Ovary (tissue), 9 donors: Measurements from ENCODE around the gene SCO2. TPM values are rescaled to one million over a fixed set of nuclear protein-coding genes. Genes with fewer than 3 reads are reported as not detected.
A peak's percentile ranks its signal among the peaks of the same experiment; 100 is the strongest.
"Not testable (repeated sequence)": the region's sequence is repeated elsewhere in the genome, so short reads cannot be mapped to it uniquely, and the experiment has no call there.

Experiments used
- DNase-seq, 5 donors: peaks; one replicate each; pipeline ENCODE4 v3.0.0-alpha.2; 2019 to 2020
- H3K27ac ChIP-seq, 2 donors: fragments of 200-600 bp; one replicate each; pipeline versions ENCODE4 v1.5.1 to v1.8.0; 2019 to 2022
- H3K27me3 ChIP-seq: fragments of 200-600 bp; one replicate; pipeline ENCODE4 v1.8.0; 2022
- H3K36me3 ChIP-seq: fragments of 200-600 bp; sonication (generic); one replicate; pipeline ENCODE4 v1.5.1; 2019
- H3K4me1 ChIP-seq: one replicate; pipeline ENCODE4 v1.8.1; 2013; ENCODE audit warnings: mild to moderate bottlenecking, moderate library complexity; ENCODE audit not compliant: insufficient read depth
- H3K4me3 ChIP-seq: fragments of 200-600 bp; sonication (generic); one replicate; pipeline ENCODE4 v1.5.1; 2017
- H3K9me3 ChIP-seq, 2 donors: fragments of 200-600 bp in 1 of 2; sonication (generic) in 1 of 2; one replicate each; pipeline versions ENCODE4 v1.5.1 to v1.8.1; 2013 to 2019; ENCODE audit warnings: mild to moderate bottlenecking in 1 of 2, moderate library complexity in 1 of 2
- EP300 ChIP-seq: sonication (generic); formaldehyde crosslinking; IDR thresholded peaks from one replicate; pipeline ENCODE4 v1.6.1; 2017; ENCODE audit warnings: antibody characterized with exemption
- POLR2A ChIP-seq: fragments of 450-650 bp; IDR thresholded peaks from one replicate; pipeline ENCODE4 v1.6.1; 2017; ENCODE audit warnings: antibody characterized with exemption, mild to moderate bottlenecking, moderate library complexity
- WGBS, 3 donors: extraction: QIAGEN DNeasy Blood & Tissue Kit in 1 of 3; methylation state at CpG; one replicate each; pipeline versions ENCODE4 v1.1.5 to v1.1.7; 2013 to 2017; 5-methylcytosine and 5-hydroxymethylcytosine counted together
- intact Hi-C, 4 donors: fragments of 100-400 bp; cut with DNase I; formaldehyde crosslinking; loops; one replicate each; pipeline versions ENCODE4 v1.11.0 to v1.15.1; 2022 to 2023
- polyA plus RNA-seq, 2 donors: library from polyadenylated mRNA; stranded (reverse); fragments of 200-250 nt in 1 of 2; fragments of 350-450 nt in 1 of 2; fragmentation: Illumina TruSeq in 1 of 2; extraction: RNeasy Lipid Tissue Mini Kit (QIAGEN cat#74804) in 1 of 2; gene quantifications; one replicate each; pipeline ENCODE4 v1.2.3, GENCODE V29; 2013 to 2014
- total RNA-seq, 7 donors: library from RNA; depleted of rRNA in 2 of 7; stranded (reverse); fragments of >200 nt in 2 of 7; fragmentation: NEBNext Ultra II Directional in 3 of 7; extraction: Animal tissue kit (Norgen Biotek cat#: 25700) in 3 of 7; gene quantifications; one replicate each; pipeline versions ENCODE4 v1.1.0 to v1.2.4, GENCODE V29; 2016 to 2023
- TF ChIP-seq, protein P1 (sequence below), 3 donors: fragments of 450-650 bp in 2 of 3; fragments of 200-600 bp in 1 of 3; IDR thresholded peaks; one replicate each; pipeline versions ENCODE4 v1.5.1 to v1.8.0; 2016 to 2022; ENCODE audit warnings: antibody characterized with exemption in 3 of 3, mild to moderate bottlenecking in 1 of 3
- donor health status: DM: no; HTN: no; CAD: no; lungs with moderate emphysema.
- donor health status: DM: no; HTN: no; CAD: no.
- donor health status: Bipolar disorder and iron deficiency.
- donor health status: DM: yes; HTN: yes; CAD: no.
- donor health status: DM: no; HTN: no; CAD: no.
- donor health status: DM: yes; HTN: yes; CAD: no.

SCO2 gene
- total and polyA plus RNA-seq, 9 donors, result 0.73 to 5.1 (median 0.97) TPM; not detected in 4

DNA sequence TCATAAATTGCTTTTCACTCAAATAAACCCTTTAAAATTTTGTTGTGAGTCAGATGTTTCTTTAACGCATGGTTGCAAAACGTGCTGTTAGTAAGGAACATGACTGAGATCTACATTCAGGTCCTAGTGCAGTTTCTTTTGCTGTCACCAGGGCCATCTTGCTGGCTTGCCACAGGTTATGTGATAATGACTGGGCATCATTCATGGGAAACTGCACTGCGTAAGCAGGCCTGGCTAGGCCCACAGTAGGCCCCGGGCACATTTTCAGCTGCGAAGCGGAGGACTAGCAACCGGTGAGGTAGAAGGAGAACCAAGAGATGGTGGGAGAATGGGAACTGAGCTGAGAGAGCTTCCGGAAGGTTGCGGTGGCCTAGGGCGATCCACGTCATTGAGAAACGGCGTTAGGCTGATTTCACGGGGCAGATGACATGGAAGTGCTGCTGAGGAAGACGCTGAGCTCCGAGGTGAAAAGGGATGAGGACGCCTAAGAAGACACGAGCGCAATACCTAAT, 17.1 kb upstream of the SCO2 start:
- peaks cover 7% of the 10 kb centered on the region for H3K27me3 ChIP-seq
- no peak overlapping the region for H3K27ac ChIP-seq
- DNase-seq, result peak in 1 of 5 donors; percentile 13
- no peak overlapping the region for H3K4me3 ChIP-seq
- no peaks in the 10 kb centered on the region for H3K9me3 ChIP-seq
- H3K36me3 ChIP-seq, result no peaks in the 10 kb centered on the region
- intact Hi-C loops, result no loop called here
- no peaks in the 10 kb centered on the region for H3K4me1 ChIP-seq
- WGBS, 3 donors, result 93 to 96% (median 93%) methylated on average over 19 of the region's 19 CpGs
- no peak for TF ChIP-seq POLR2A
- TF ChIP-seq EP300, result no peak
- TF ChIP-seq, protein P1, sequence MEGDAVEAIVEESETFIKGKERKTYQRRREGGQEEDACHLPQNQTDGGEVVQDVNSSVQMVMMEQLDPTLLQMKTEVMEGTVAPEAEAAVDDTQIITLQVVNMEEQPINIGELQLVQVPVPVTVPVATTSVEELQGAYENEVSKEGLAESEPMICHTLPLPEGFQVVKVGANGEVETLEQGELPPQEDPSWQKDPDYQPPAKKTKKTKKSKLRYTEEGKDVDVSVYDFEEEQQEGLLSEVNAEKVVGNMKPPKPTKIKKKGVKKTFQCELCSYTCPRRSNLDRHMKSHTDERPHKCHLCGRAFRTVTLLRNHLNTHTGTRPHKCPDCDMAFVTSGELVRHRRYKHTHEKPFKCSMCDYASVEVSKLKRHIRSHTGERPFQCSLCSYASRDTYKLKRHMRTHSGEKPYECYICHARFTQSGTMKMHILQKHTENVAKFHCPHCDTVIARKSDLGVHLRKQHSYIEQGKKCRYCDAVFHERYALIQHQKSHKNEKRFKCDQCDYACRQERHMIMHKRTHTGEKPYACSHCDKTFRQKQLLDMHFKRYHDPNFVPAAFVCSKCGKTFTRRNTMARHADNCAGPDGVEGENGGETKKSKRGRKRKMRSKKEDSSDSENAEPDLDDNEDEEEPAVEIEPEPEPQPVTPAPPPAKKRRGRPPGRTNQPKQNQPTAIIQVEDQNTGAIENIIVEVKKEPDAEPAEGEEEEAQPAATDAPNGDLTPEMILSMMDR (IDR thresholded peaks at IDR 0.05), result no peak

DNA sequence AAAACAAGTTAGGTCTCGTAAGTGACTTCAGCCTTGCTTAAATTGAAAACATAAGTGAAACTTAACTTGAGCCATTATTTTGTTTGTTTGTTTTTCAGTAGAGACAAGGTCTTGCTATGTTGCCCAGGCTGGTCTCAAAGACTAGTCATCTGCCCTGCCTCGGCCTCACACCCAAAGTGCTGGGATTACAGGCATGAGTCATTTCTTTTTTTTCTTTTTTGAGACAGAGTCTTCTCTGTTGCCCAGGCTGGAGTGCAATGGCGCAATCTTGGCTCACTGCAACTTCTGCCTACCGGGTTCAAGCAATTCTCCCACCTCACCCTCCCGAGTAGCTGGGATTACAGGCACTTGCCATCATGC, 16.2 kb upstream of the SCO2 start:
- 74 to 84% (median 79%) methylated on average over 5 of the region's 5 CpGs for WGBS, 3 donors
- H3K9me3 ChIP-seq, H3K36me3 ChIP-seq, intact Hi-C loops, H3K4me3 ChIP-seq, H3K4me1 ChIP-seq, H3K27me3 ChIP-seq, H3K27ac ChIP-seq: not testable (repeated sequence)
- peak in 1 of 5 donors; percentile 16 for DNase-seq

DNA sequence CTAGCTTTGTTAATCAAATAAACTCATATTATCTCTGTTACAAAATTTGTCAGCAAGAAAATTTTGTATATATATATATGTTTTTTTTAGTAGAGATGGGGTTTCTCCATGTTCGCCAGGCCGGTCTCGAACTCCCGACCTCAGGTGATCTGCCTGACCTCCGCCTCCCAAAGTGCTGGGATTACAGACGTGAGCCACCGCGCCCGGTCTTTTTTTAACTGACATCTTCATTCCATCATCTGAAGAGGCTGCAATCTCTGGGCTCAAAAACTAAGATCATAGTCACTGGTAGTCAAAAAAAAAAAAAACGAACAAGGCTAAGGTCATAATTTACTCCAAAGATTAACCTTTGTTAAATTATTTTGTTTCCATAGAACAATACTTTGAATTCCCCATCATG, 15.0 kb upstream of the SCO2 start:
- Histone ChIP-seq H3K36me3 (no peaks in the 10 kb centered on the region), H3K27ac (no peak overlapping the region), H3K4me1 (no peaks in the 10 kb centered on the region), H3K9me3 (no peaks in the 10 kb centered on the region), H3K27me3 (peaks cover 5% of the 10 kb centered on the region), H3K4me3 (no peak overlapping the region)
- no peak for DNase-seq
- intact Hi-C loops, result no loop called here
- no peak for TF ChIP-seq EP300
- WGBS, 3 donors, result 80 to 82% (median 80%) methylated on average over 10 of the region's 10 CpGs

DNA sequence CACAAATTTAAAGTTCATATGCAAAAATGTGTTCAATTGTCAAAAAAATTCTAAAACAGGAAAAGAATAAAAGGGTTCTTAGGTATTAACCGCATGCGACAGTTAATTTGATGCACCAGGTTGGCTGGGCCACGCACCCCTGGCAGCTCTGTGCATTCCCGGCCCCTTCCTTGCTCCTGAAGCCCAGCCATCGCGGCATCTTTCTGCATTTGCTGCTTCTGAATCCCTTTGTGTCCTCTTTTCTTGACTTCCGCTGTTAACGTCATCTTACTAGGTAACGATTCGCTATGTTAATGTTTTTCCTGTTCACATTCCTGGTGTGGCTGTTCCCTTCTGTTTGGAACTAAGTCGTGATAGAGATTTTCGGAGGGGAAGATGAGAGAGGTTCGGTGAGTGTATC, 12.4 kb upstream of the SCO2 start:
- no peak for DNase-seq
- Histone ChIP-seq H3K36me3 (no peaks in the 10 kb centered on the region), H3K4me3 (no peak overlapping the region), H3K27me3 (no peaks in the 10 kb centered on the region), H3K9me3 (no peaks in the 10 kb centered on the region), H3K4me1 (no peaks in the 10 kb centered on the region), H3K27ac (no peak overlapping the region)
- 84 to 85% (median 84%) methylated on average over 13 of the region's 13 CpGs for WGBS, 3 donors
- no peak for TF ChIP-seq POLR2A
- no peak for TF ChIP-seq EP300
- TF ChIP-seq, protein P1 (IDR thresholded peaks at IDR 0.05), result no peak
- intact Hi-C loops, result no loop called here

DNA sequence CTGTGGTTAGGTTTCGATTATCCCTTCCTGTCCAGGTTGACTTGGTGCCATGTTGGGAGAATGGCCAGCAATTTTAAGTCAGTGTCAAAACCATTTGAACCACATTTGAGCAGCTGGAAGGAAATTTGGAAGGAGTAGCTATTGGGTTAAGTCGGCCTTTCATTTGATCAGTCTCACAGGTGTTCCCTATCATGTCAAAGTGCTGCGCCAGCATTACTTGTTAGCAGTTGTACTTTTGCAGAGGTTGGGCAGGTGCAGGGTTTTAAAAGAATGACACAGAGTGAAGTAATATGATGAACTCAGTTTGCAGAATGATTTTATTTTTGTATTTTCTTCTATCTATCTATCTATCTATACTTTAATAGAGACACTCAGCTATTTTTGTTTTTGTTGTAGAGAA, 10.8 kb upstream of the SCO2 start:
- H3K4me1 ChIP-seq, result peaks cover 9% of the 10 kb centered on the region
- H3K9me3 ChIP-seq, result no peaks in the 10 kb centered on the region
- WGBS, 3 donors, result 32 to 42% (median 38%) methylated on average over 3 of the region's 3 CpGs
- intact Hi-C loops, result no loop called here
- H3K27me3 ChIP-seq, result peaks cover 4% of the 10 kb centered on the region
- H3K27ac ChIP-seq, result no peak overlapping the region
- no peak for DNase-seq
- no peaks in the 10 kb centered on the region for H3K36me3 ChIP-seq
- TF ChIP-seq, protein P1 (IDR thresholded peaks at IDR 0.05), result no peak
- no peak for TF ChIP-seq POLR2A
- TF ChIP-seq EP300, result no peak
- no peak overlapping the region for H3K4me3 ChIP-seq

DNA sequence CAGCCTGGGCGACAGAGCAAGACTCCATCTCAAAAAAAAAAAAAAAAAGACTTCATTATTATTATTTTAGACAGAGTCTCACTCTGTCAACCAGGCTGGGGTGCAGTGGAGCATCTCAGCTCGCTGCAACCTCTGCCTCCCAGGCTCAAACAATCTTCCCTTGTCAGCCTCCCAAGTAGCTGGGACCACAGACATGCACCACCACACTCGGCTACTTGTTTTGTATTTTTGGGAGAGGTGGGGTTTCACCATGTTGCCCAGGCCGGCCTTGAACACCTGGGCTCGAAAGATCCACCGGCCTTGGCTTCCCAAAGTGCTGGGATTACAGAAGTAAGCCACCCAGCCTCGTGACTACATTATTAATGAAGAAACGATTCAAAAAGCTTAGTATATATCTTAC, 9.7 kb upstream of the SCO2 start:
- Histone ChIP-seq H3K27ac (no peak overlapping the region), H3K36me3 (no peaks in the 10 kb centered on the region), H3K27me3 (peaks cover 6% of the 10 kb centered on the region), H3K4me1 (peaks cover 18% of the 10 kb centered on the region), H3K4me3 (no peak overlapping the region), H3K9me3 (no peaks in the 10 kb centered on the region)
- WGBS, 3 donors, result 78 to 84% (median 84%) methylated on average over 7 to 8 of the region's 8 CpGs
- no peak for DNase-seq
- intact Hi-C loops, result no loop called here
- TF ChIP-seq, protein P1 (IDR thresholded peaks at IDR 0.05), result no peak
- TF ChIP-seq EP300 (no peak), POLR2A (no peak)

DNA sequence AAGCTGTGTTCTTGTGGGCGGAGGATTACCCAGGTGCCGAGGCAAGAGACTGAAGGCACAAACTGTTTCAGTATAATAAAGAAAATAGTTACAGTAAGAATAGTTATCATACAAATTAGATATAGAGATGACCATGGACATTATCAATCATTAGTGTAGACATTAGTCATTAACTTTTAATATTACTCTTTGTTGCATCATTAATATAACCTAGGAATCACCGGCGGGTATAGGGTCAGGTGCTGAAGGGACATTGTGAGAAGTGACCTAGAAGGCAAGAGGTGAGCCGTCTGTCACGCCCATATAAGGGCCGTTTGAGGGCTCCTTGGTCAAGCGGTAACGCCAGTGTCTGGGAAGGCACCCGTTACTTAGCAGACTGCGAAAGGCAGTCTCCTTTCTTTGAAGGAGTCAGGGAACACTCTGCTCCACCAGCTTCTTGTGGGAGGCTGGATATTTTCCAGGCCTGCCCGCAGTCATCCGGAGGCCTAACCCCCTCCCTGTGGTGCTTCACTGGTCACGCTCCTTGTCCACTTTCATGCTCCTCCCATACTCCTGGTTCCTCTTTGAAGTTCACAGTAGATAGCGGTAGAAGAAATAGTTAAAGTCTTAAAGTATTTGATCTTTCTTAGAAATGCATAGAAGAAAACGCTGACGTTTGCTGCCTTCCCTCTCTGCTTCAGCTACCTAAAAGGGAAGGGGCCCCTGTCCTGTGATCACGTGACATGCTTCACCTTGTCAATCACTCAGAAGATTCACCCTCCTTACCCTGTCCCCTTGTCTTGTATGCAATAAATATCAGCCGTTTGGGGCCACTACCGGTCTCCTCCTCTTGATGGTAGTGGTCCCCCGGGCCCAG, 8.7 kb upstream of the SCO2 start:
- H3K27me3 ChIP-seq, intact Hi-C loops, H3K9me3 ChIP-seq, DNase-seq, H3K4me3 ChIP-seq, H3K36me3 ChIP-seq, H3K27ac ChIP-seq: not testable (repeated sequence)
- peaks cover 18% of the 10 kb centered on the region for H3K4me1 ChIP-seq
- 19 to 27% (median 25%) methylated on average over 21 of the region's 21 CpGs for WGBS, 3 donors
